Right kidney (tissue), 1 donor: Measurements from ENCODE around the gene SF1.

ENCODE experiments used
- DNase-seq: peaks from one replicate; pipeline ENCODE4 v3.0.0-alpha.2; 2016

SF1 gene

DNA sequence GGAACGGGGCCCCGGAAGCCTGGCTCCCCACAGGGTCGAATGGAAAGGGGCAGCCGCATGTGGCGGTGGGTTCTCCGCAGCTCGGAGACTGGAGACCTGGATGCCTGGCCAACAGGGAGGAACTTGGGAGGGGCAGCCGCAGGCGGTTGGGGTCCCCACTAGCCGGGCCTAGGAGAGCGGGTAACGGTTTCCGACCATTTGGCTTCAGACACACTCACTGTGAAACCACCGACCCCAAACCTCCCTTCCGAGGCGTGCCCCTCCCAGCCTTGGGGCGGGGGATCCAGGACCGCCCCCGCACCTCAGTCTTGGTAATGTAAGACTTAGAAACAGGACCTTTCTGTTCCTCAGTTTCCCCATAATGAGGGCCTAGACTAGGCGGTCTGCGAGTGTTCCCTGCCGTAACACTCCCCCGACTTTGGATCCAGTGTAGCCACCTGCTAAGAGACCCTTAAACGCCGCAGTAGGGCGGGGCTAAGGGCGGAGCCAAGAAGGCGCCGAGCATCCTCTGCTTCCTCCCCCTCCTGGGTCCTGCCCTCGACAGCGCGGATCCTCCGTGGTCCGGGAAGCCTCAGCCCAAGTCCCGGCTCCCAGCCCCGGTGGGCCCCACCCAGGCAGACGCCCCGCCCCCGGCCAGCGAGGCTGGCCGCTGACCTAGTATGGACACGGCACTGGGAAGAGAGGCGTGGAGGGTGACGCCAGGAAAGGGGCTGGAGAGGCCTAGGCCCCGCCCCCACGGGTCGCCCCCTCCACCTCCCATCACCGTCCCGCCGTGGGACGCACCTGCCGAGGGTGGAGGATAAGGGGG, 32.6 kb downstream of the SF1 start:
- DNase-seq, result peak; percentile 63

GRCh38 chr11:64745189-64745520, 33.2 kb downstream of the SF1 start:
- no peak for DNase-seq

DNA sequence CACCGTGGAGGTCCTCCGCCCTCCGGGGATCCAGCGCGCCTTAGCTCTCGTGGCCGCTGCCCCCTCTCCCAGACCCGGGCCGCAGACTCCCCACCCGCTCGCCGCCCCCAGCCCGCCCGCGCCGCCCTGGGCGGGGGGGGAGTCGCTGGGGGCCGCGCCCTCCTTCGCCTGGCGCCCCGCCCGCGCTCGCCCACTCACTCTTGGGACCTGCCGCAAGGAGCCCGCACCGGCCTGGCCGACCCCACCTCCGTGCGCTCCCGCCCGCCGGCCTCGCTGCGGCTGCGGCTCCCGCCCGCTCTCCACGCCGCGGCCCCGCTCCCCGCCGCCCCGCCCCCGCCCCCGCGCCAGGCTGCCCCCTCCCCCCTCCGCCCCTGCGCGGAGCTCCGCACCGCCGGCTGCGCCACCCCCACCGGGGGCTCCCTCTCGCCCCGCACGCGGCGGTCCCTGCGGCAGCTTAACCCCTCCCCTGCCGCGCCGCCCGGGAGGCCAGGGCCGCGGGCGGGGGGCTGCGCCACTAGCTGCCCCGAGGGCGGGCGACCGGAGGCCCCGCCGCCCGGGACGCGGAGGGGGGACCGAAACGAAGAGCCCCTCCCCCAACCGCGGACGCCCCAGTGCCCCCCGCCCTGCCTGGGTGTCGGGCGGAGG, 33.7 kb downstream of the SF1 start:
- no peak for DNase-seq

DNA sequence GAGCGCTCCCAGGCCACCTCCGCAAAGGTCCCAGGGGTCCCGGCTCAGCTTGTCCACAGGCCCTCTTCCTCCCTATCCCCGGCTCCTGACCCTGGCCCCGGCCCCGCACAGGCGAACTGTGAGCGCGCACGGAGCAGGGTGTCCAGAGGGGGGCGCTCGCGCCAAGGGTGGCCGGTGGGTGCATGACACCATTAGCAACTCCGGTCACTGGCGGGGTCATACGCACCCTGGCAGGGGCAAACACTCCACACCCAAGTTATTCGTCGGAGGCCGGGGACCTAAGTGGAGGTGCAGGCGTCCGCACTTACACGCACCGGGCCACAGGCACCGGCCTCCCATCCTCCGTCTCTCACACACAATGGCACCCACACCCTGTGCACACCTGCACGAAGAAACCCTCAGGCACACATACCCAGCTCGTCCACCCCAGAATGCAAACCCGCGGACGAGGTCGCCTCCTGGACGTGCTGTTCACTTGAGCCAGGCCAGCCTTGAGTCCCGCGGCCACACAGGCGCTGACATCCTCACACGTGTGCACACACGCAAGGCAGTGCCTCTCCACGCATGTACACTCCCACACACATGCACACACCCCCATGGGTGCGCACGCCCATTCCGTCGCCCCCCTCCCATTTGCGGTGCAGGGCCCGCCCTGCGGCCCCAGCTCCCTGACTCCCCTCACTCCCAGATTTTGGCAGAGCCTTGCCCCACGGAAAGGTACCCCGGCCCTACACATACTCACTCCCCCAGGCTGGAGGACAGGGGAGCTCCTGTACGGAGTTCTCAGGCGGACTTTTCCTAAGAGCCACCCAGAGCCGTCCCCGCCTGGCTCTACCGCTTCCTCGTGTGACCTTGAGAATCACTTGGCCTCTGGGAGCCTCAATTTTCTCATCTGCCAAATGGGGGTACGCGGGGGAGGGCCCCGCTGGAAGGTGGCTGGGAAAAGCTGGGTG, 34.5 kb downstream of the SF1 start, which contains the start of gene RASGRP2:
RASGRP2 (minus strand) TSS at position 552 of the 953 bp plus-strand sequence. CDS start 1,276 bp downstream, outside the sequence.
- peak; percentile 66 for DNase-seq

DNA sequence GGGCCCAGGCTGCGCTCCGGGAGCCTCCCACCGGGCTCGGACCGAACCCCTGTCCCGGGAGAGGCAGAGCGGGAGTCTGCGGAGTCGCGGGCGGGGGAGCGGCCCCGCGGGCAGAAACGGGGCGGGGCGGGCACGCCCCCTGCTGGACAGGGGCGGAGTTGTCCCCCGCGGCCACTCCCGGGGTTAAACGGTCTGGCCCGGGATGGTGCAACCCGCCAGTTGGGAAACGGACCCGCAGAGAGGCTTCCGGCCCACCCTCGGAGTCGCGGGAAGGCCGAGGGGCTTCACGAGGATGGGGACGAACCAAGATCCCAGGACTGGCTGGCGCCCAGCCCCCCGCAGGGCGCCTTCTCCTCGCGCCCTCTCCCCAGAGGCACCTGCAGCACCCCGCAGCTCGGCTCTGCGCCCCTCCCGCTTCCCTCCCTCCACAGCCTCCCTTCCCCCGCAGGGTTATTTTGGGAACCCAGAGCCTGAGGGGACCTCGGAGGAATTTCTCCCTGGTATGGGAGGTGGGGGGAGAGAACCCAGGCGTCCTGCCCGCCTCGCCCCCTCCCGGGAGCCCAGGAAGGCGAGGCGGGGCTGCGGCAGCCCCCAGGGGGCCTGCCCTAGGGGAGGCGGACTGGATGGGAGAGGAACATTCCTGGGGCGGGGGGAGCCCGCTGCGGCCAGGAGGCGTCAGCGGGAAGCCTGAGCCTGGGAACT, 35.3 kb downstream of the SF1 start:
- DNase-seq, result peak; percentile 65

DNA sequence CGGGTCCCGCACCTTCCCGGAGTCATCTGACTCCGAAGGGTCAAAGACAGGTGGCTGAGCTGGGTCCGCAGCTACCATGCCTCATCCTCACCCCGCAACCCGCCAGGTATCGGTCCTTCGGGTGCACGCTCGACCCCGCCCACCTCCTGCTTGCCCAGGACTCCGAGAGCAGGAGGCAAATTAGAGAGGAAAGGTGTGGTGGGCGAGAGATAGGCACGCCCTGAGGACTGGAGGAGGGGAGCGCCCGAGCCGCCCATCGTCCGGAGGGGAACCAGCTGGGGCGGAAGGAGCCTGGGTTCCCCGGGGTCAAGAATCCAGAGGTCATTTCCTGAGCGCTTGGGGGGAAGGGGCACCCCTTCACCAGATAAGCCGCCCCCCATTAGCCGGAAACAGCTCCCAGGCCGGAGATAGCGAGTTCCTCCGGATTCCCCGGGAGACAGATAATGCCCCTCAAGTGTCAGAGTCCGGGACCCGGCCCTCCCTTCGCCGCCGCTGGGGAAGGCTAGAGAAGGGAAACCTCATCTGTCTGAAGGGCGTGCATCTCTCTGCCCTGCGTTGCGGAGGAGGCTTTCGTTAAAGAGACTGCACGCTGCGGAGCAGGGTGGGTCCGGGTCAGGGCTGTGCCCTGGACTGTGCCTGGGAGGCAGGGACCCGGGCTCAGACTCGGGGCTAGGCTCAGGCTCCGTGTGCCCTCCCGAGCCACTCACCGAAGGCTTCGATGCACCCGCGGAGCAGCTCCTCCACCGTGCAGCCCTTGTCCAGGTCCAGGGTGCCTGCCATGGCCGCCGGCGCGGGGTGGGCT, 36.1 kb downstream of the SF1 start:
- peak; percentile 74 for DNase-seq

GRCh38 chr11:64741375-64742086, 36.8 kb downstream of the SF1 start:
- DNase-seq, result no peak

DNA sequence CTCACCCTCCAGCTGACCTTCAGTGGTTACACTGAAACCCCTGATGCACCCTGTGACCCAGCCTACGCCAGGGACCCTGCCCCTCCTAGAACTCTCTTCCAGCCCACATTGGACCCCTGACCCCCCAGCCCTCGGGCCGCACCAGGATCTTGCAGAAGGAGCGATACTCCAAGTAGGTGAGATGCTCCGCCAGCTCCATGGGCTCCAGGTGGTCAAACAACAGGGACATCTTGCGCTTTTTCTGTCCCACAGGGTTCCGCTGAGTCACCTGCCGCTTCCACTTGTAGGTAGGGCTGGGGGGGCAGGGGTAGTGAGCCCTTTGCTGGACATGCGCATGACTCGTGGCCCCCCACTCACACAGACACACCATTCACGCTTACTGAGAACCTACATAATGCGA, 38.5 kb downstream of the SF1 start:
- DNase-seq, result no peak

- DNase-seq, result no peak
These were observed 41.7 kb downstream of the SF1 start for GRCh38 chr11:64736654-64737053.

DNA sequence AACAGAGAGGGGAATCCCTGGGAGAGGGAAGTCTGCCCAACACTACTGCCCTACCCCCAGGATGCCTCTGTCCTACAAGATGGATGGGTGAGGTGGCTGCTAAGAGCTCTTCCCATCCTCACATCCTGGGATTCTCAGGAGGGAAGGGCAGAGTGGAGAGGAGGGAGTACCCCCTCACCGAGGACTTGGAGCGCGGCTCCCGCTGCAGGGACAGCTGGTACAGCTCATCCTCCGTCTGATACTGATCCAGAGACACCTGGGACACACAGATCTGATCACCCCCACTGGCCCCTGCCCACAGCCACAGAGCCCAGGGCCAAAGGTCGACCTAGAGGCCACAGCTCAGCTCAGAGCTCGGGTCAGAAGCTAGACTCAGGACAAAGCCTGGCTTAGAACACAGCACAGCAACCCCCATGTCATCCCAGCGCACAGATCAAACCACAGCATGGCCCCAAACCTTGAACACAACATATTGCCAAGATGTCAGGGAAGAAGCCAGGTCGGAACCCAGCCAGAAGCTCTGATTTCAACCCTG, 42.5 kb downstream of the SF1 start:
- no peak for DNase-seq

GRCh38 chr11:64734811-64735724, 43.3 kb downstream of the SF1 start:
- no peak for DNase-seq

GRCh38 chr11:64731601-64732000, 46.7 kb downstream of the SF1 start:
- no peak for DNase-seq

GRCh38 chr11:64729851-64730382, 48.4 kb downstream of the SF1 start:
- peak; percentile 40 for DNase-seq

- DNase-seq, result no peak
These were observed 49.5 kb downstream of the SF1 start for GRCh38 chr11:64728757-64729365.

GRCh38 chr11:64726867-64727530, 51.3 kb downstream of the SF1 start:
- DNase-seq, result no peak

DNA sequence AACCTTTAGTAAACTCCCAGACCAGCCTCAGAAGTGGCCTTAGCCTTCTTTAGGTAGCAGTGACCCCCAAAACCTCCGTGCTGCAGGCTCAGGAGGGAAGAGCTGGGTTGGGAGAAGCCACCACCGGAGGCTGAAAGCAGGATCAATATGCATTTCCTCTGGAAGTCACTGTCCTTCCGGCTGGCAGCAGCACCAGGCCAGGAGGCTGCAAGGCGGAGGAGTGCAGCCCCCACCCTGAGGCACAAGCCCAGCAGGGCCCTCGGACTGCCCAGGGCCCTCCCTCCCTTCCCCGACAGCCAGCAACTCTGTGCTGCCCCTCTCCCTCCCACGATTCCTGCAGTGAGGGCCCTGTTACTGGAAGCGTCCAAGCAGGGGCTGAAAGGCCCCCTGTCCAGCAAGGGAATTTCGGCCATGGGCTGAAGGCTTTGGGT, 52.1 kb downstream of the SF1 start:
- DNase-seq, result peak; percentile 52

- DNase-seq, result no peak
These were observed 53.3 kb downstream of the SF1 start for GRCh38 chr11:64724863-64725532.
